ENCODE measurements around the gene TMEFF2. TPM values are rescaled to one million over a fixed set of nuclear protein-coding genes. Genes with fewer than 3 reads are reported as not detected.
A peak's percentile ranks its signal among the peaks of the same experiment; 100 is the strongest.

The TMEFF2 gene
- total RNA-seq, 3 donors from 2014 or later (not counting 1 experiment from before 2014, with no cell fraction given): not detected

- Mint-ChIP-seq H3K27me3 (ENCODE audit: low read depth in 2 of 2) (peaks cover 8 to 23% of the 10 kb centered on the region in 2 donors), H3K4me3 (no peak overlapping the region), H3K36me3 (no peaks in the 10 kb centered on the region), H3K27ac (no peak overlapping the region), H3K4me1 (peaks cover 31 to 34% of the 10 kb centered on the region in 2 donors), H3K9me3 (no peaks in the 10 kb centered on the region)
- 79% methylated on average over 4 of the region's 4 CpGs for WGBS (ENCODE audit: insufficient coverage)
- DNase-seq (no peak), ATAC-seq (no peak)
- H3K9me3 ChIP-seq (ENCODE audit: control insufficient read depth, insufficient read depth, low read length): no peaks in the 10 kb centered on the region
- H3K36me3 ChIP-seq (ENCODE audit: control insufficient read depth, insufficient read depth, low read length): no peaks in the 10 kb centered on the region
- H3K27me3 ChIP-seq (ENCODE audit: control insufficient read depth, insufficient read depth, low read length): no peaks in the 10 kb centered on the region
- TF ChIP-seq CTCF (IDR thresholded peaks at IDR 0.05): no peak
- no peak overlapping the region for H3K4me3 ChIP-seq (ENCODE audit: low read length)
- H3K4me1 ChIP-seq (ENCODE audit: control insufficient read depth, insufficient read depth, low read length): peaks cover 6% of the 10 kb centered on the region
- intact Hi-C loops (cut with micrococcal nuclease): no loop called here
- H3K27ac ChIP-seq (ENCODE audit: low read length): no peak overlapping the region
These were observed 125.8 kb downstream of the TMEFF2 start for GRCh38 chr2:192068966-192069365.

GRCh38 chr2:192067631-192068030, 127.1 kb downstream of the TMEFF2 start:
- H3K4me1 Mint-ChIP-seq: peaks cover 22 to 23% of the 10 kb centered on the region in 2 donors
- ATAC-seq: no peak

GRCh38 chr2:192064459-192064858, 130.3 kb downstream of the TMEFF2 start:
- intact Hi-C loops (cut with micrococcal nuclease): no loop called here
- 100% methylated on average over 2 of the region's 2 CpGs for whole genome bisulfite sequencing (ENCODE audit: insufficient coverage)
- Histone ChIP-seq H3K27ac (ENCODE audit: low read length) (no peak overlapping the region), H3K9me3 (ENCODE audit: control insufficient read depth, insufficient read depth, low read length) (no peaks in the 10 kb centered on the region), H3K4me3 (ENCODE audit: low read length) (no peak overlapping the region), H3K27me3 (ENCODE audit: control insufficient read depth, insufficient read depth, low read length) (no peaks in the 10 kb centered on the region), H3K36me3 (ENCODE audit: control insufficient read depth, insufficient read depth, low read length) (no peaks in the 10 kb centered on the region), H3K4me1 (ENCODE audit: control insufficient read depth, insufficient read depth, low read length) (peaks cover 2% of the 10 kb centered on the region)
- no peak for ATAC-seq
- no peak overlapping the region for H3K4me3 Mint-ChIP-seq
- H3K9me3 Mint-ChIP-seq: no peaks in the 10 kb centered on the region
- H3K27ac Mint-ChIP-seq: no peak overlapping the region
- no peak for TF ChIP-seq CTCF (IDR thresholded peaks at IDR 0.05)
- H3K36me3 Mint-ChIP-seq: no peaks in the 10 kb centered on the region
- H3K4me1 Mint-ChIP-seq: peaks cover 8% of the 10 kb centered on the region in 2 donors
- H3K27me3 Mint-ChIP-seq (ENCODE audit: low read depth in 2 of 2): peaks cover 8 to 27% of the 10 kb centered on the region in 2 donors
- DNase-seq: no peak

More at GRCh38 chr2:192067631-192068030, 127.1 kb downstream of the TMEFF2 start:
- Mint-ChIP-seq H3K27me3 (ENCODE audit: low read depth in 2 of 2) (peaks cover 8 to 27% of the 10 kb centered on the region in 2 donors), H3K9me3 (no peaks in the 10 kb centered on the region), H3K4me3 (no peak overlapping the region), H3K36me3 (no peaks in the 10 kb centered on the region), H3K27ac (no peak overlapping the region)
- H3K4me3 ChIP-seq (ENCODE audit: low read length): no peak overlapping the region
- no peaks in the 10 kb centered on the region for H3K9me3 ChIP-seq (ENCODE audit: control insufficient read depth, insufficient read depth, low read length)
- peaks cover 6% of the 10 kb centered on the region for H3K4me1 ChIP-seq (ENCODE audit: control insufficient read depth, insufficient read depth, low read length)
- no peak overlapping the region for H3K27ac ChIP-seq (ENCODE audit: low read length)
- DNase-seq: no peak
- intact Hi-C loops (cut with micrococcal nuclease): no loop called here
- H3K27me3 ChIP-seq (ENCODE audit: control insufficient read depth, insufficient read depth, low read length): no peaks in the 10 kb centered on the region
- 100% methylated on average over 1 of the region's 1 CpG for WGBS (ENCODE audit: insufficient coverage)
- no peak for TF ChIP-seq CTCF (IDR thresholded peaks at IDR 0.05)
- H3K36me3 ChIP-seq (ENCODE audit: control insufficient read depth, insufficient read depth, low read length): no peaks in the 10 kb centered on the region

- Histone ChIP-seq H3K27me3 (ENCODE audit: control insufficient read depth, insufficient read depth, low read length) (no peaks in the 10 kb centered on the region), H3K27ac (ENCODE audit: low read length) (no peak overlapping the region), H3K36me3 (ENCODE audit: control insufficient read depth, insufficient read depth, low read length) (no peaks in the 10 kb centered on the region), H3K9me3 (ENCODE audit: control insufficient read depth, insufficient read depth, low read length) (no peaks in the 10 kb centered on the region), H3K4me3 (ENCODE audit: low read length) (no peak overlapping the region), H3K4me1 (ENCODE audit: control insufficient read depth, insufficient read depth, low read length) (peaks cover 2% of the 10 kb centered on the region)
- peaks cover 2 to 10% of the 10 kb centered on the region in 2 donors for H3K27me3 Mint-ChIP-seq (ENCODE audit: low read depth in 2 of 2)
- no peak overlapping the region for H3K4me3 Mint-ChIP-seq
- no peak overlapping the region for H3K27ac Mint-ChIP-seq
- no peaks in the 10 kb centered on the region for H3K36me3 Mint-ChIP-seq
- H3K9me3 Mint-ChIP-seq: no peaks in the 10 kb centered on the region
- DNase-seq: no peak
- intact Hi-C loops (cut with micrococcal nuclease): no loop called here
- no peak for TF ChIP-seq CTCF (IDR thresholded peaks at IDR 0.05)
- peak in 2 of 3 donors; percentile 66 to 73 for ATAC-seq
- H3K4me1 Mint-ChIP-seq: peaks cover 8% of the 10 kb centered on the region in 2 donors
- 15% methylated on average over 3 of the region's 3 CpGs for WGBS (ENCODE audit: insufficient coverage)
These were observed 134.6 kb downstream of the TMEFF2 start for GRCh38 chr2:192060161-192060560.

All from natural killer cell (primary cell).